ENCODE measurements around the gene GSE1.

GSE1 gene

DNA sequence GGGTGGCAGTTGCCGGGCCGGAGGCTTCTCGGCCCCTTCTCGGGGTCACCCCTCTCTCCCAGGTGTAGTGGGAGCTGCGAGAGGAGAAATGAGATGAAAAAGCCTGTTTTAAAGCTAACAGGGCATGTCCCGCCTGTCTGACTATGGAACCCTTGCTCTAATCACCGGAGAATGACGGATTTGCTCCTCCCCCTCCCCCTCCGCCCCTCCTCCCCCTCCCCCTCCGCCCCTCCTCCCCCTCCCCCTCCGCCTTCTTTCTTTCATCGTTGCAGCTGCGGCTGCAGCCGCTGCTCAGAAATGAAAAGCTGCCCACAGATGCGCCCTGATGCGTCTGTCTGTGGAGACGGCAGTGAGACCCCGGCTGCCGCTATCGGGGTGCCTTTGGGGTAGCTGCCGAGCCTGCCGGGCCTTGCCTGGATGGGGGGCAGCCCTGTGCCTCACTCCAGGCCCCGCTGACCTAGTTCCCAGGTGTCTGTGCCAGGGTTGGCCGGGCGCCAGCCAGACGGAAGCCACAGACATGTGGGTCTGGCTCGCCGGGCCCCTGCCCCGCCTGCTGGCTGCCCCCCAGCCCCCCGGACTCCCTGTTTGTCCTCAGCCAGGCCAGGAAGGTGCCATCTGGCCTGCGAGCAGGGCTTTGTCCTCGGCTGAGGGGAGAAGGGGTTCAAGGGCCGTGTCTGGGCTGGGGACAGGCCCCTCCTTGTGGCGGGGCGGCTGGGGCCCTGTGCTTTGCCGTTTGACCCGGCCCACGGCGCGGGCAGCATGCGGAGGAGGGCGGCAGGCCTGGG lies 37.9 kb downstream of the GSE1 start:
- DNase-seq (ENCODE audit: low read depth, low spot score), result no peak
- WGBS (ENCODE audit: insufficient coverage, insufficient read length), result no CpG with 5 or more reads among the region's 42 CpGs
- Histone ChIP-seq H3K4me1 (ENCODE audit: control insufficient read depth, insufficient read depth, low read length) (peaks cover 3% of the 10 kb centered on the region; the same call in 1 of the 2 replicates), H3K27ac (ENCODE audit: low read length) (no peak overlapping the region), H3K36me3 (ENCODE audit: control insufficient read depth, insufficient read depth, low read length) (peaks cover 37% of the 10 kb centered on the region), H3K4me3 (ENCODE audit: low read length) (no peak overlapping the region), H3K27me3 (ENCODE audit: control insufficient read depth, insufficient read depth, low read length) (no peaks in the 10 kb centered on the region), H3K9me3 (ENCODE audit: control insufficient read depth, insufficient read depth, low read length) (no peaks in the 10 kb centered on the region)

- WGBS (ENCODE audit: insufficient coverage, insufficient read length), result no CpG with 5 or more reads among the region's 27 CpGs
- no peaks in the 10 kb centered on the region for H3K27me3 ChIP-seq (ENCODE audit: control insufficient read depth, insufficient read depth, low read length)
- no peak for DNase-seq (ENCODE audit: low read depth, low spot score)
- H3K27ac ChIP-seq (ENCODE audit: low read length), result no peak overlapping the region
- H3K36me3 ChIP-seq (ENCODE audit: control insufficient read depth, insufficient read depth, low read length), result peaks cover 43% of the 10 kb centered on the region
- no peak overlapping the region for H3K4me3 ChIP-seq (ENCODE audit: low read length)
- H3K4me1 ChIP-seq (ENCODE audit: control insufficient read depth, insufficient read depth, low read length), result peaks cover 3% of the 10 kb centered on the region; the same call in 1 of the 2 replicates
- H3K9me3 ChIP-seq (ENCODE audit: control insufficient read depth, insufficient read depth, low read length), result no peaks in the 10 kb centered on the region
Measured at GRCh38 chr16:85651629-85652430, 38.7 kb downstream of the GSE1 start.

- Histone ChIP-seq H3K27me3 (ENCODE audit: control insufficient read depth, insufficient read depth, low read length) (no peaks in the 10 kb centered on the region), H3K4me1 (ENCODE audit: control insufficient read depth, insufficient read depth, low read length) (peaks cover 3% of the 10 kb centered on the region; the same call in 1 of the 2 replicates), H3K4me3 (ENCODE audit: low read length) (no peak overlapping the region), H3K36me3 (ENCODE audit: control insufficient read depth, insufficient read depth, low read length) (peaks cover 49% of the 10 kb centered on the region), H3K9me3 (ENCODE audit: control insufficient read depth, insufficient read depth, low read length) (no peaks in the 10 kb centered on the region), H3K27ac (ENCODE audit: low read length) (no peak overlapping the region)
- no CpG with 5 or more reads among the region's 35 CpGs for WGBS (ENCODE audit: insufficient coverage, insufficient read length)
- DNase-seq (ENCODE audit: low read depth, low spot score), result no peak
Measured at GRCh38 chr16:85652431-85653221, 39.5 kb downstream of the GSE1 start.

DNA sequence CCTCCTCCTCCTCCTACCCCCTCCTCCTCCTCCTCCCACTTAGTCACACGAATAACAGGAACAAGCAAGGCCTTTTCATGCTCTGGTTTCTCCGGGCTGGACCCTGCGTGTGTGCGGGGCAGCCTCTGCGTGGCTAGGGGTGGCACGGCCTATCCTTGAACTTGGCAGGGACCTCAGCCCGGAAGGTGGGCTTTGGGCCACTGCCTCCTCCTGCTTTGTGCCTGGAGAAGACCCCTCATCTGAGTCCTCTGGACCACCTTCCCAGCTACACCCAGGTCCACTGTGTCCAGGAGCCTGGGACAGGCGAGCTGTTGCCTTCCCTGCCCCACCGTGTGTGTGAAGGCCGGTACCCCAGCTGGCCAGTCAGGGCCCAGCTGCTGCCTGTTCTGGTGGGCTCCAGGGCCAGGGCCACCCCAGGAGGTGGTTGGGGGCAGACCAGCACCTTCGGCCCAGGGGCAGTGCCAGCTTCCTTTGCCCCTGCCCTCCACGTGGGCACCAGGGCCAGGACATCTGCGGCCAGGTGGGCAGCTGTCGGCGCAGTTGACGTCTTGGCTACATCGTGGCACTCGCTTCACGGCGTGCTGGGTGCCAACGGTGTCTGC lies 40.3 kb downstream of the GSE1 start:
- WGBS (ENCODE audit: insufficient coverage, insufficient read length), result no CpG with 5 or more reads among the region's 21 CpGs
- Histone ChIP-seq H3K27ac (ENCODE audit: low read length) (no peak overlapping the region), H3K36me3 (ENCODE audit: control insufficient read depth, insufficient read depth, low read length) (peaks cover 53% of the 10 kb centered on the region), H3K4me1 (ENCODE audit: control insufficient read depth, insufficient read depth, low read length) (peaks cover 3% of the 10 kb centered on the region; the same call in 1 of the 2 replicates), H3K4me3 (ENCODE audit: low read length) (no peak overlapping the region; the same call in 1 of the 2 replicates), H3K9me3 (ENCODE audit: control insufficient read depth, insufficient read depth, low read length) (no peaks in the 10 kb centered on the region), H3K27me3 (ENCODE audit: control insufficient read depth, insufficient read depth, low read length) (no peaks in the 10 kb centered on the region)
- no peak for DNase-seq (ENCODE audit: low read depth, low spot score)

DNA sequence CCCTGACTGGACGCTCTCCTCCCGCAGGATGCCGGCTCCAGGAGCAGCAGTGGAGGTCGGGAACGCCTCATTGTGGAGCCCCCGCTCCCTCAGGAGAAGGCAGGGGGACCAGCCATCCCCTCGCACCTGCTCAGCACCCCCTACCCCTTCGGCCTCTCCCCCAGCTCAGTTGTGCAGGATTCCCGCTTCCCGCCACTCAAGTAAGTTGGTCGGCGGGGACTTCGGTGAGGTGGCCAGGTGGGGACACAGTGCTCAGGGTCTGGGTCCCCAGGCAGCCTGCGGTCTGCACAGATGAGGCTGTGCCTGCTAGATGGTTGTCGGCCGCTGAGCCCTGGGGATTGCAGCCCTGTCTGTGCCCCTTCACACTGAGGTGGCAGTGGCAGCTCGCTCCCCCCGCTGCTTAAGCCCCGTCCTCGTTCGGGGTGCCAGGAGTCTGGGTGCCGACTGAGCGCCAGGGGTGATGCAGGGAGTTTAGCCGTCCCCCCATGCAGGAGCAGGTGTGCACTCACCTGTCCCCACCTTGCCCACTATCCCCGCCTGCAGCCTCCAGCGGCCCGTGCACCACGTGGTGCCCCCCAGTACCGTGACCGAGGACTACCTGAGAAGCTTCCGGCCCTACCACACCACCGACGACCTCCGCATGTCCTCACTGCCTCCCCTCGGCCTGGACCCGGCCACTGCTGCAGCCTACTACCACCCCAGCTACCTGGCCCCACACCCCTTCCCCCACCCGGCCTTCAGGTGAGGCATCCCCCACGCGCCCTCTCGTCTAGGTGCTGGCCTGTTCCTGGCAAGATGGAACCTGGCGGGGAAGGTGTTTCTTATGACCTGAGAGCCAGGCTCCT lies 41.4 kb downstream of the GSE1 start:
- DNase-seq (ENCODE audit: low read depth, low spot score), result no peak
- Histone ChIP-seq H3K4me1 (ENCODE audit: control insufficient read depth, insufficient read depth, low read length) (peaks cover 3% of the 10 kb centered on the region; the same call in 1 of the 2 replicates), H3K4me3 (ENCODE audit: low read length) (no peak overlapping the region), H3K9me3 (ENCODE audit: control insufficient read depth, insufficient read depth, low read length) (no peaks in the 10 kb centered on the region), H3K36me3 (ENCODE audit: control insufficient read depth, insufficient read depth, low read length) (peaks cover 54% of the 10 kb centered on the region), H3K27me3 (ENCODE audit: control insufficient read depth, insufficient read depth, low read length) (no peaks in the 10 kb centered on the region), H3K27ac (ENCODE audit: low read length) (no peak overlapping the region)
- WGBS (ENCODE audit: insufficient coverage, insufficient read length), result no CpG with 5 or more reads among the region's 41 CpGs

- DNase-seq (ENCODE audit: low read depth, low spot score), result no peak
- Histone ChIP-seq H3K36me3 (ENCODE audit: control insufficient read depth, insufficient read depth, low read length) (peaks cover 49% of the 10 kb centered on the region), H3K4me1 (ENCODE audit: control insufficient read depth, insufficient read depth, low read length) (peaks cover 1% of the 10 kb centered on the region; the same call in 1 of the 2 replicates), H3K9me3 (ENCODE audit: control insufficient read depth, insufficient read depth, low read length) (no peaks in the 10 kb centered on the region), H3K27ac (ENCODE audit: low read length) (no peak overlapping the region), H3K27me3 (ENCODE audit: control insufficient read depth, insufficient read depth, low read length) (no peaks in the 10 kb centered on the region), H3K4me3 (ENCODE audit: low read length) (no peak overlapping the region)
- no CpG with 5 or more reads among the region's 35 CpGs for WGBS (ENCODE audit: insufficient coverage, insufficient read length)
Measured at GRCh38 chr16:85655216-85656129, 42.4 kb downstream of the GSE1 start.

DNA sequence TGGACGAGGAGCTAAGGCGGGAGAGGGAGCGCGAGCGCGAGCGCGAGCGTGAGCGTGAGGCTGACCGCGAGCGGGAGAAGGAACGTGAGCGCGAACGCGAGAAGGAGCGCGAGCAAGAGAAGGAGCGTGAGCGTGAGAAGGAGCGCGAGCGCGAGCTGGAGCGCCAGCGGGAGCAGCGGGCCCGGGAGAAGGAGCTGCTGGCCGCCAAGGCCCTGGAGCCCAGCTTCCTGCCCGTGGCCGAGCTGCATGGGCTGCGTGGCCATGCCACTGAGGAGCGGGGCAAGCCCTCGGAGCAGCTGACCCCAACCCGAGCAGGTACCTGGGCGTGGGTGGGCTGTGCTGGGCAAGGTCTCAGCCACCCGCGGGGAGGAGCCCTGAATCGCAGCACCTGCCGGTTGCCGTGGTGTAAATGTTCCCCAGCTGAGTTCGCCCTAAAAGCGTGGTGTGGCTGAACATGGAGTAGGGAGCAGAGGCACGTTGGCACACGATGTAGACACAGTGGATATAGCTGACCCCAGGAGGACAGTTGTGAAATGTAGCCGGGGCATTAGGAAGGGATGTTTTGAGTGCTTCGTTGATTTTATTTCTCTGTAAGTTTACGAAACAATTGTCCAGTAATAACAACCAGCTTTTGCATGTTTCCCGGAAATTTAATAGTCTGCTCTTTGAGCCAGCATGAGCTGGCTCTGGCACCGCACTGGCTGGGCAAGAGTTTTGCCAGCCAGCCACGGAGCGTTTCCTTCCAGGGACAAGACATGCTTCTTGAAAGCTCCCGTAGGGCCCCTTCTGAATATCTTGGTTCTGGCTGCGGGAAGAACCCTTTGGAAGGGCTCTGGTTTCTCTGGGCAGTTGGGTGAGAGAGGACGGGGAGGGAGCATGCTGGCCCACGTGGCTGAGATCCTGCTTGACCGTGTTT lies 43.5 kb downstream of the GSE1 start:
- Histone ChIP-seq H3K36me3 (ENCODE audit: control insufficient read depth, insufficient read depth, low read length) (peaks cover 55% of the 10 kb centered on the region), H3K4me1 (ENCODE audit: control insufficient read depth, insufficient read depth, low read length) (peaks cover 1% of the 10 kb centered on the region; the same call in 1 of the 2 replicates), H3K27ac (ENCODE audit: low read length) (no peak overlapping the region), H3K4me3 (ENCODE audit: low read length) (no peak overlapping the region), H3K27me3 (ENCODE audit: control insufficient read depth, insufficient read depth, low read length) (no peaks in the 10 kb centered on the region), H3K9me3 (ENCODE audit: control insufficient read depth, insufficient read depth, low read length) (no peaks in the 10 kb centered on the region)
- 100% methylated on average over 26 of the region's 59 CpGs for WGBS (ENCODE audit: insufficient coverage, insufficient read length)
- DNase-seq (ENCODE audit: low read depth, low spot score), result no peak

DNA sequence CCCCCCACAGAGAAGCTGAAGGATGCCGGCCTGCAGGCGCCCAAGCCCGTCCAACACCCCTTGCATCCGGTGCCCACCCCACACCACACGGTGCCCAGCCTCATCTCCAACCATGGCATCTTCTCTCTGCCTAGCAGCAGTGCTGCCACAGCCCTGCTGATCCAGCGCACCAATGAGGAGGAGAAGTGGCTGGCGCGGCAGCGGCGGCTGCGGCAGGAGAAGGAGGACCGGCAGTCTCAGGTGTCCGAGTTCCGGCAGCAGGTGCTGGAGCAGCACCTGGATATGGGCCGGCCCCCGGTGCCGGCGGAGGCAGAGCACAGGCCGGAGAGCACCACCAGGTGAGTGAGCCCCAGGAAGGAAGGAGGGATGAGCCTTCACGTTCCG lies 44.1 kb downstream of the GSE1 start:
- Histone ChIP-seq H3K4me3 (ENCODE audit: low read length) (no peak overlapping the region), H3K9me3 (ENCODE audit: control insufficient read depth, insufficient read depth, low read length) (no peaks in the 10 kb centered on the region), H3K4me1 (ENCODE audit: control insufficient read depth, insufficient read depth, low read length) (peaks cover 1% of the 10 kb centered on the region; the same call in 1 of the 2 replicates), H3K36me3 (ENCODE audit: control insufficient read depth, insufficient read depth, low read length) (peaks cover 57% of the 10 kb centered on the region), H3K27me3 (ENCODE audit: control insufficient read depth, insufficient read depth, low read length) (no peaks in the 10 kb centered on the region), H3K27ac (ENCODE audit: low read length) (no peak overlapping the region)
- WGBS (ENCODE audit: insufficient coverage, insufficient read length), result no CpG with 5 or more reads among the region's 21 CpGs
- DNase-seq (ENCODE audit: low read depth, low spot score), result no peak
